ENCODE measurements around the gene PFDN2. TPM values are rescaled to one million over a fixed set of nuclear protein-coding genes. Genes with fewer than 3 reads are reported as not detected.

The PFDN2 gene
- total and polyA plus RNA-seq, 11 donors, result 38.3 to 234 (median 49.8) TPM

GRCh38 chr1:161096530-161096929 lies 21.3 kb downstream of the PFDN2 start:
- Histone ChIP-seq H3K4me3 (no peak overlapping the region), H3K4me1 (peaks cover 2 to 35% (median 17%) of the 10 kb centered on the region in 12 donors), H3K27ac (peak overlapping the region in 10 of 12 donors; percentile 2 to 53 (median 42)), H3K9me3 (no peaks in the 10 kb centered on the region), H3K27me3 (no peaks in the 10 kb centered on the region), H3K36me3 (peaks cover 0 to 25% (median 17%) of the 10 kb centered on the region in 9 donors)
- no peak for TF ChIP-seq POLR2A (IDR thresholded peaks at IDR 0.05)
- no peak for TF ChIP-seq CTCF (IDR thresholded peaks at IDR 0.05)
- intact Hi-C loops (cut with DNase I), result loop anchor here (2.0 to 10.0 kb wide), 11 partner anchors 36 to 372 kb away; partner anchors contain the start of genes DEDD (in 1 of the 10) and USF1 (in 1 of the 10)
- ATAC-seq, result peak in 3 of 4 donors; percentile 32 to 65 (median 54)
- 33 to 47% (median 41%) methylated on average over 1 of the region's 1 CpG for WGBS, 4 donors
- peak in 2 of 5 donors; percentile 54 to 71 for DNase-seq

GRCh38 chr1:161096015-161096414 lies 21.8 kb downstream of the PFDN2 start:
- intact Hi-C loops (cut with DNase I), result loop anchor here (2.0 to 10.0 kb wide), 11 partner anchors 37 to 371 kb away; partner anchors contain the start of genes DEDD (in 1 of the 10) and USF1 (in 1 of the 10)
- H3K4me3 ChIP-seq, result no peak overlapping the region
- no peak for DNase-seq
- no peak for ATAC-seq
- peaks cover 0 to 20% (median 12%) of the 10 kb centered on the region in 9 donors for H3K36me3 ChIP-seq
- peaks cover 2 to 35% (median 17%) of the 10 kb centered on the region in 12 donors for H3K4me1 ChIP-seq
- no peak for TF ChIP-seq POLR2A (IDR thresholded peaks at IDR 0.05)
- no peak for TF ChIP-seq CTCF (IDR thresholded peaks at IDR 0.05)
- no peaks in the 10 kb centered on the region for H3K27me3 ChIP-seq
- 83 to 93% (median 91%) methylated on average over 2 of the region's 2 CpGs for WGBS, 4 donors
- no peaks in the 10 kb centered on the region for H3K9me3 ChIP-seq
- peak overlapping the region in 4 of 12 donors; percentile 2 to 50 (median 38) for H3K27ac ChIP-seq

- WGBS, 4 donors, result 90 to 93% (median 91%) methylated on average over 6 of the region's 6 CpGs
- TF ChIP-seq CTCF (IDR thresholded peaks at IDR 0.05) (no peak), POLR2A (IDR thresholded peaks at IDR 0.05) (no peak)
- intact Hi-C loops (cut with DNase I), result loop anchor here in 6 of 10 donors (5.0 to 10.0 kb wide), 7 partner anchors 48 to 370 kb away; partner anchors contain the start of gene USF1 (in 1 of the 6)
These were observed 22.6 kb downstream of the PFDN2 start for GRCh38 chr1:161095230-161095629.

GRCh38 chr1:161094481-161094880 lies 23.4 kb downstream of the PFDN2 start:
- intact Hi-C loops (cut with DNase I), result loop anchor here in 3 of 10 donors (10.0 kb wide), 2 partner anchors 260 to 370 kb away; no protein-coding TSS in a partner anchor
- Histone ChIP-seq H3K4me3 (no peak overlapping the region), H3K27ac (no peak overlapping the region), H3K4me1 (peaks cover 2 to 35% (median 15%) of the 10 kb centered on the region in 12 donors), H3K36me3 (peaks cover 0 to 4% (median 0%) of the 10 kb centered on the region in 9 donors), H3K27me3 (no peaks in the 10 kb centered on the region), H3K9me3 (no peaks in the 10 kb centered on the region)
- ATAC-seq (no peak), DNase-seq (no peak)
- no peak for TF ChIP-seq POLR2A (IDR thresholded peaks at IDR 0.05)
- TF ChIP-seq CTCF (IDR thresholded peaks at IDR 0.05), result no peak
- 93 to 98% (median 96%) methylated on average over 14 of the region's 14 CpGs for WGBS, 4 donors

More at GRCh38 chr1:161095230-161095629, 22.6 kb downstream of the PFDN2 start:
- Histone ChIP-seq H3K4me3 (no peak overlapping the region), H3K27ac (no peak overlapping the region), H3K27me3 (no peaks in the 10 kb centered on the region), H3K36me3 (peaks cover 0 to 12% (median 5%) of the 10 kb centered on the region in 9 donors), H3K9me3 (no peaks in the 10 kb centered on the region), H3K4me1 (peaks cover 2 to 35% (median 15%) of the 10 kb centered on the region in 12 donors)
- DNase-seq, result no peak
- ATAC-seq, result no peak

Data from heart left ventricle (tissue), 16 donors.